IPS-11a (cell line): ENCODE measurements around the gene PLXNA4.

Experiments used
- H3K4me3 ChIP-seq: one replicate; pipeline ENCODE4 v1.5.1; 2013; ENCODE audit warnings: low read depth, low read length, control low read depth

PLXNA4 gene

DNA sequence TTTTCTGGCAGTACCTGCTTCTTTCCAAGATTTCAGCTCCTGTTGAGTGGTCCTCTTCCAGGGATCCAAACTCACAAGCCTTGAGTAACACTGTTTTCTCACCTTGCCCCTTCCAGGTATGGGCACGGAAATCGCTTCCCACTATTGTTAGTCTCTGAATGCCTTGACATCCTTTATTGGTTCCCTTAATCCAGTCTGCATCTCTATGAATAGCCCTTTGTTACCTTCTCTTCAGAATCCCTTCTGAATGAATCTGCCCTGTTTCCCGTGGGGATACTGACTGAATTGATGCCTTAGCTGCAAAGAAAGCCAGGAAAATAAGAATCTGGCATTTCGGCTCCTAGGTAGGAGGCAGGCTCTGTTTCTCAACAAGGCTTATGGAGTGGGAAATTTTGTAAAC, 467.7 kb downstream of the PLXNA4 start:
- no peak overlapping the region for H3K4me3 ChIP-seq

DNA sequence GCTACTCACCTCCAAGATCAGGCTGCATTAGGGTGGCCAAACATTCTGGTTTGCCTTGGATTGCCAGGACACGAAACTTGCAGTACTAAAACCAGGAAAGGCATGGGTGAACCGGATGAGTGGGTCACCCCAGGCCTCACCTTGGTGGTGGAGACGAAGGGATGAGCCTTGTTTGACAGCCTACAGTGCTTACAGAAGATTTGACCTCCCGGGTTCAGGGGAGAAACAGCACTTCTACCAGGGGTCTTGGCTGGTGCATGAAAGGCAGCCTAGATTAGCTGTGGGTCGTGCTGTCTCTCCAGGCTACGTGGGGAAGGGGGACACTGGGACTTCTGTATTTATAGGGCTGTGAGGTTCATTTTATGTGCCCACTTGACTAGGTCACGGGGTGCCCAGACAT, 469.8 kb downstream of the PLXNA4 start:
- H3K4me3 ChIP-seq: no peak overlapping the region

DNA sequence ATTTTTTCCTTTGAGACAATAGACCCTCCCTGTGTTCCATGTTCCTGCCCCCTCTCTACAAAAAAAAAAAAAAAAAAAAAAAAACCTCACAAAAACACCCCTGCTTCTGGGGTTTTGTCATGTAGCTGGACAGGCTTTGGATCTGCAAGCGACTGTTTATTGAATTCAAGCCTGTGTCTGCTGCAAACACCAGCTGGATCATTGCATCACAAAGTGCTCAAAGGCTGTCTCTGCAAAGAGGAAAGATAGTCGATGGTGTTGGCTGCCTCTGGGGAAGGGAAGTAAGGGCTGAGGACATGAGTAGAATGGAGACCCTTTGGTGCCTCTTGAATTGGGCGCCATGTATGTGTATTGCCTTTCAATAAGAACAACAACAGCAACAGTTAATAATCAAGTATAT, 471.2 kb downstream of the PLXNA4 start:
- H3K4me3 ChIP-seq: no peak overlapping the region

DNA sequence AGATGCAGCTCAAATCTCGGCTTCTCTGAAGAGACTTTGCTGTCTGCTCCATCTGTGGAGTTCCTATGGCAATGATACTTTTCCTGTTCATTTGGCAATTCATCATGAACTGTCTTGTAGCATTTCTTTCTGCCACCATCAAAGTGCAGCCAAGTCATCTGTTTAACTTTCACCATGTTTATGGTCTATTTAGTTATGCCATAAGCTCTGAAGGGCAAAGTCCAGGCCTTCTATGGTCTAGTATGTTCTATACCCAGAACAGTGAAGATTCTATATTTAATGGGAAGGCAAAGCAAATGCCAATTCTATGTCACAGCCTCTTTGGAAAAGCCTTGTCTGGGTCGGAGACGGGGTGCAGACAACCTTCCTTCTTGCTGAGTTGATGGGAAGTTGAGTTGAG, 472.6 kb downstream of the PLXNA4 start:
- H3K4me3 ChIP-seq: no peak overlapping the region

DNA sequence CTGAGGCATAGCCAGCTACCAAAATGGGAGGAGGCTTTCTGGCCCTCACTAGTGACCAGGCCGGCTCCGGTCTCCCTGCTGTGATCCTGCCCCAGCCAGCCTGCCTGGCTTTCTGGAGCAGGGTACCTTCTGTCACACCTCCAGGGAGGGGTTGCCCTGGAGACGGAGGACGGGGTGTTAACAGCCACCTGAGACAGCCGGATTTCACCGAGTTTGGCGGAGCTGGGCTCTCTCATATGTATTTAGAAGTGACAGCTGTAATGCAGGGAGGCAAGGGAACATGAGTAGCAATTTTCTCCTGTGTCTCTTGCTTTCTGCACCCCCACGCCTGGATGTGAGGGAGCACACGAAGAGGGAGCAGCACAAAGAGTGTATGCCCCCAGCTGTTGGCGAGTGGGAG, 473.3 kb downstream of the PLXNA4 start:
- no peak overlapping the region for H3K4me3 ChIP-seq

DNA sequence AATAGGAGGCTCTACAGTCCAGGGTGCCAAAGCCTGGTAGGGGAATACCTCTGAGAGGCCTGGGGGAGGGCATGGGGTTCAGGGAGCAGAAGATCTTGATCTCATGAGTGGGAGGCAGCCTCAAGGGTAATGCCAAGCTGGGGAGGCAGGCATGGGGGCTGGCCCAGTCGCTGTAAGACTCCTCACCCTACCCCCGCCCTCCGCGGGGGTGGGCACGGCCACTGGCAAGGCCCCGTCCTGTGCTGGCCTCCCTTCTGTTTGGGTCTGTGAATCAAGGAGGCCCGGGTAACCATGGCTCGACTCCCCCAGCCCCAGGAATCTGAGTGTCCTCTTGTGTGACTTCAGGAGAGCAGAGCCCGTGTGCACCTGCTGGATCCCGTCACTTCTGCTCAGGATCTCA, 473.9 kb downstream of the PLXNA4 start:
- H3K4me3 ChIP-seq: no peak overlapping the region

DNA sequence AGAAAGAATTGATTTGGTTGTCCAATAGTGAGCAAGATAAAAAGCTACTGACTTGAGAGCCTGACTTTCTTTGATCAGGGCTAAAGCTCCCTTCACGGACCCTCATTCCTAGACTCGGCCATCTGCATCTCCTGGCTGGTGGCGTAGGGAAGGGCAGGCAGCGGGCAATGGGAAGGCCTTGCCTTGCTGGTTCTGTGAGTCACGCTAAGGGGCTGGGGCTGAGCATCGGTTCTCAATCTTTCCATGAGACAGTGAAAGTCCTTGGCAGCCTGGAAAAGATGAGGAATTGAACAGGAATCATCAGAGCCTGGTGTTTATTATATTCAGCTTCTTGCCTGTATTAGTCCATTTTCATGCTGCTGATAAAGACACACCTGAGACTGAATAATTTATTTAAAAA, 475.3 kb downstream of the PLXNA4 start:
- H3K4me3 ChIP-seq: no peak overlapping the region

DNA sequence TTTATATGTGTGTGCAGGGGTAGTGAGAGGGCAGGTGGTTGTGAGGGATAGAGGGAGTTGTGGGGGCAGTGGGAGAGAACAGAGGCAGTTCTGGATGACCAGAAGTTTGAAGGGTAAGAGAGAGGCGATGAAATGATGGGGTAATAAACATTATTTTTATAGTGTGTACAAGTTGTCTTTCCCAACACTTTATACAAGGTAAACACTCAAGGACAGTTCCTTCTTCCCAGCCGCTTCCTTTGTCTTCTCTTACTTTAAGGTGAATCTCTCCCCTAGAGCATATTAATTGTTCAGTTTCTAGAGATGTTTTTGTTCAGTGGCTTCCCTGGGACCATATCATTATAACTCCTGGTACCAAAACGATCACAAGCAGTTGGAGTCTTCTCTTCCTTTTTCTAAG, 475.8 kb downstream of the PLXNA4 start:
- H3K4me3 ChIP-seq: no peak overlapping the region

DNA sequence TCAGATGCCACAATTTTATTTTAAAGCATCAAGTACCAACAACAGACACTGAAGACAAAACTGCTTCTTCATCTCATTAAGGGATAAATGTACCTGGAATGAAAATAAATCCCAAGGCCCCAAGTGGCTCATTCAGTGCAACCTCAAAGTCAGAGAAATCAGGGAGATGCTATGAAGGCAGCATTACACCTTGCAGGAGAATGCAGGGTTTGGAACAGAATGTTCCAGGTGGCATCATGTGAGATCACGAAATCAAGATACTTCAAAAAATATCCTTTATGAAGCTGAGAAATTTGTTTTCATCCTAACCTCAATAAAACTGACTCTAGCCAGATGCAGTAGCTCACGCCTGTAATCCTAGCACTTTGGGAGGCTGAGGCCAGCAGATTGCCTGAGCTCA, 477.1 kb downstream of the PLXNA4 start:
- no peak overlapping the region for H3K4me3 ChIP-seq

DNA sequence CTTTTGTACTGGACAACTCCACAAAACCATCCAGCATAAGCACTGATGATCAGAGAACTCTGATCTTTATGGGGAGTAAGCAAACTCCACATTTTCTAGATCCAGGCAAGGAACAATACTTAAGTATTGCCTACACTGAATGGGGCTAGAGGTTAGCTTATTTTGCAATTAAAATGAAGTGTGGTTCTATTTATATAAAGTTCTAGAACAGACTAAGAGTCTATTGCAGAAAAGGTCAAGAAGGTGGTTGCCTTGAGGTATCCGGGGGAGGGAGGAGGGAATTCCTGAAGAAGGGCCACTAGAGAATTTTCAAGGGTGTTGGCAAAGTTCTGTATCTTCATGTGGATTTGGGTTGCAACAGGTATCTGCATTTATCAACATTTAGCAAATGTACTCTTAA, 477.9 kb downstream of the PLXNA4 start:
- no peak overlapping the region for H3K4me3 ChIP-seq

DNA sequence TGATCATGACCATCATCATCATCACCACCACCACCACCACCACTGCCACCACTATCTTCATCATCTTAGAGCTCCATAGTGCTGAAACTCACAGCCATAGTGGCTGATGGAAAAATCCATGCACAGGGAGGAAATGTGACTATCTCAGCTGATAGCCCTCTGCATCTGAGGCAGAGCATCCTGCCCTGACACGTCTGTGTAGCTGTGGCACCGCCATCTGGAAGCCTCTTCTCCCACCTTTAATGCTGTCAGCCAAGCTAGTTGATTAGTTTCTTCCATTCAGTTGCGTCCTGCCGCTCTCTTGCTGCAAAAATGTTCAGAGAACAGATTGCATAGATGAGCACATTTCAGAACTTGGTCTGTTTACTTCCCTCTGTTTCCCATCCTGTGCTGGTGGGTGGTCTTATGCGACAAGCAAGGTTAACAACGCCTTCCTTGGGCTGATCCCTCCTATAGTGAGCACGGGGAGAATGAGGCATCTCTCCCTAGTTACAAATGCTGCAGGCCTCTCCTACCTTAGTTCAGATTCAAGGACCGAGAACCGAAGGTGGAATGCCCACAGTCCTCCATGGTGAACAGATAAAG, 478.6 kb downstream of the PLXNA4 start:
- no peak overlapping the region for H3K4me3 ChIP-seq

DNA sequence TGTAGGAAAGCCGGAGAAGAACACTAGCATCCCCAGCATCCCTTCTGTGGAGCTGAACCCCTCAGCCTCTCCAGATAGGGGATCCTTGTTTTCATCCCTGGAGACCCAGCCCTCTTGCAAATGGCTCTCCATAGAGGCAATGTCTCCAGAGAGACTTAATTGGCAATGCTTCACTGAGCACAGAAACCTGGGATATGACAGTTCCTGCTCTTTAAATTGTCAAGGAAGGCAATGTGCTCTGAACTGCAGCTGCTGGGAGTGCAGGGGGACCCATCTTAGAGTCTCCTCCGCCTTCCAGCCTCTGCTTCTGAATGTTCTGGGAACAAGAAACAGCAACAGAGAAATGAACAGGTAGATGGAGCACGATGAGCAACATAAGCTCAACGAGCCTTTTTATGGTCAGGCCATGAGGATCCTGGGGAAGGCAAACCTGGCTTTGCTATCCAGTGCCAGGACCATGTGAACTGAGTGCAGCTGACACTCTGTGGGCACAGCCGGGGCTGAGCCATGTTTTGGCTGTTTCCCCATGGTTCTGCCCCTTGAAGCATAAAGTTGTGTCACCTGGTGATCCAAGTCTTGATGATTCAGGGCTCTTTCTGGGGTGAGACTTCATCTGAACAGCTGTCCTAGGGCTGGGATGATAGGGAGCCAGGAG, 481.0 kb downstream of the PLXNA4 start:
- H3K4me3 ChIP-seq: no peak overlapping the region

DNA sequence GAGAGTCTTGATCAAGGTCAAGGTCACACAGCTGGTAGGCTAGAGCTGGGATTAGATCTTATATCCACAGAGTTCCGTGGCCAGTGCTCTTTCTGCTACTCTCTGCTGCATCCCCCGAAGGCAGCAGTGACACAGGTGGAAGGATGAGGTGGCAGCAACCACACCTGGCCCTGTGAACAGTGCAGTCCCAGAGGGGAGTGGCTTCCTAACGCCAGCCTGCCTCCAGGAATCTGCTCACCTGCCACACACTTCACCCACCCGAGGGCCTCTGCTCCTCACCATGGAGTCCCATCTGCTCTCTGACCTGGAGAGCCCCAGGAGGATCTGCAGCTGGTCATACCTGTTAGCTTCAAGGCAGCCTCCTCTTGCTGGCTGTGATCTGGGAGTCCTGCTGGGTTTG, 484.2 kb downstream of the PLXNA4 start:
- no peak overlapping the region for H3K4me3 ChIP-seq

DNA sequence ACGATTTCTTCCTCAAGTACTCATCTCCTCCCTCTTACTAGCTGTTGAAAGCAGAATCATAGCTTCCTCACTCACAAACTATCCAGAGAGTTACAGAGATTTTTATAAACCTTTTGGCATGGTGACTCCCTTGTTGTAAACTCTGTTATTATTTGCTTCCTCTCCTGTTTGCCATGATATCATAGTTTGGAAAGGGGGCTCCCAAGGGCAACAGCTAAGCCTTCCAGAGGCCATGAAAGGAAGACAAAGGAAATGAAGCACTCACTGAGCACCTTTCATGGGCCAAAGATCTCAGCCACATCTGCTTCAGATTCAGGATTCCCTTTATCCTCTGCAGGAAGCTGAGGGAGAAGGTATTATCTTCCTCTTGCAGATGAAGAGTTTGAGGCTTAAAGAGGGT, 484.6 kb downstream of the PLXNA4 start:
- no peak overlapping the region for H3K4me3 ChIP-seq

DNA sequence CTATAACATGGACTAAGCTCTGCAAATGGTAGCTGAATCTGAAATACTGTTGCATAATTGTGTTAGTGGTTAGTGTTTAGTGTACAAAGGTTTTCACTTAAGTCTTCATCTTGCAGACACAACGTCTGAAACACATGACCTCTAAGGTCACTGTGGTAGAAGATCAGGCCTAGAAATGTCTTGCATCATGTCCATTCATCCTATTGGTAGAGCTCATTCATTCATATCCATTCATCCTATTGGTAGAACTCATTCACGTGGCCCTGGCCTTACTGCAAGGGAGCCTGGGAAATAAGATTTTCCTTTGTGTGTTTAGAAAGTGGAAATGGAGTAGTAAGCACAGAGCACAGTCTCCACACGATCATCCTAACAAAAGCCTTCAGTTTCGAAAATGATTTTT, 485.8 kb downstream of the PLXNA4 start:
- H3K4me3 ChIP-seq: no peak overlapping the region

DNA sequence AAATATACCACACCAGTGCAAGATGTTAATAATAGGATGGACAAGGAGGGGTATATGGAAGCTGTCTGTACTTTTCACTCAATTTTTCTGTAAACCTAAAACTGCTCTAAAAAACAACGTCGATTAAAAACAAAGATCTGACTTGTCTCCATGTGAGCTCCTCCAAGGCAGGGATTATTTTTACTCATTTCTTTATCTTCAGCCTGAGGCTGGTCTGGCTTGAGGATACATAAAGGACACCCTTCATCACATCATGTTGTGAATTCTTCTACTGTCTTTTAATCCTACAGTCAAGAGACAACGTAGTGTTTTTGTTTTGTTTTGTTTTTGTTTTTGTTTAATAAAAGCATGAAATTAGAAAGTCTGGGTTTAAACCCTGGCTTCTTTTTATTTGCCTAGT, 486.9 kb downstream of the PLXNA4 start:
- H3K4me3 ChIP-seq: no peak overlapping the region

DNA sequence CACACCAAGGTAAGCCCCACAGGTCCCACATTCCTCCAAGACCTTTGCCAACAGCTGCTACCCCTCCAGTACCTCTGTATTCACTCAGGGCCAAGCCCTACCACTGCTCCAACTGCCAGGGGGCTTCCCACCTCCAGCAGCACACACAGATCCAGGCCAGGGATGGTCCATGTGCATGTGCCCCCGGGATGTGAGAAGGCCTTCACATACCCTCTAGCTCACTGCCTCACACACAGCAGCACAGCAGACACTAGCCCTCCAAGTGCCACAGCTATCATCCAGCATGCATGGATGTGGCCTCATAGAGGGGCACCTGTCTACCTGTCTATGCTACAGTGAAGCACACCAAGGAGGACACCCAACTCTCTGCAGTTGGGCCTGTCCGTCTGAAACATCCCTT, 488.8 kb downstream of the PLXNA4 start:
- H3K4me3 ChIP-seq: no peak overlapping the region

DNA sequence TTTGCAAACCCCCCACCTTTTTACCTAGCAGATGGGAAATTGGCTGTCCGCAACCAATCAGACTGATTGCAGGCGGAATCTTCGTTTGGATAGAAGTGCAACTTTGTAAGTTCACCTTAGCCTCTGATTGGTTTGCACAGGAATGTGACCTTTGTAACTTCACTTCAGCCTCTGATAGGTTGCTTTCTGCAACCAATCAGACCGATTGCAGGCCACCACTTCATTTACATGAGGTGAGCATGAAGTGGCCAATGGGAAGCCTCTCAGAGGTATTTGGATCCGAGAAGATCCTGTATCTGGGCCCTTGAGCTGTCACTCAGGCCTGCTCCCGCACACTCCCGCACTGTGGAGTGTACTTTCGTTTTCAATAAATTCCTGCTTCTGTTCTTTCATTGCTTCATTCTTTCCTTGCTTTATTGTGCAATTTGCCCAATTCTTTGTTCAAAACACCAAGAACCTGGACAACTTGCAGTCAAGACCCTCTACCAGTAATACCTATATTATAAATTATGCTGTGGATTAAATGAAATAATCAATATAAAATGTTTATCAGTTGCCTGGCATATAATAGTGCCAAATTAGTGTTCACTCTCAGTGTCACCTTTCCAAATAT, 491.4 kb downstream of the PLXNA4 start:
- H3K4me3 ChIP-seq: no peak overlapping the region

DNA sequence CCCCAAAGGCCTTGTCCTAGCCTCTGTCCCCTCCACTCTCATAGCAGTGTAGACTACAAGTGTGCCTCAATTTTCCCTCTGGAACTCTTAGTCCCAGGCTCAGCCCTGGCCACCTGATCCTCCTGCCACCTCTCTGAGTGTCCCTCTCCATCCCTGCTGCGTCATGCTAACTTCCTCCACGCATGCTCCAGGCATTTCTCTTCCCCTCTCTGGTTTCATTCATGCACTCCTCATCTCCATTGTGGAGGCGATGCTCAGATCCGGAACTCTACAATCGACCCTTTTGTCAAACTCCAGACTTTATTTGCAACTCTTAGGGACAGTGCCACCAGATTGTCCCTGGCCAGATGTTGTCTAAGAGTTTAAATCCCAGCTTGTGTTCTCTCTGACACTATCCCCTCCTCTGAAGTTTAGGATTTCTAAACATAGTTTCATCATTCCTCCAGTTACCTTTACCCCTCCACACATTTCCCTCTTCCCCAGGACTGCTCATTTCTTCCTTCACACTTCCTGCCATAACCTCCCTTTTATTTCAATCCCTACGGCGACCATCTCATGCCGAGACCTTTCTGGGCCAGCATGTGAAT, 492.6 kb downstream of the PLXNA4 start:
- H3K4me3 ChIP-seq: no peak overlapping the region

DNA sequence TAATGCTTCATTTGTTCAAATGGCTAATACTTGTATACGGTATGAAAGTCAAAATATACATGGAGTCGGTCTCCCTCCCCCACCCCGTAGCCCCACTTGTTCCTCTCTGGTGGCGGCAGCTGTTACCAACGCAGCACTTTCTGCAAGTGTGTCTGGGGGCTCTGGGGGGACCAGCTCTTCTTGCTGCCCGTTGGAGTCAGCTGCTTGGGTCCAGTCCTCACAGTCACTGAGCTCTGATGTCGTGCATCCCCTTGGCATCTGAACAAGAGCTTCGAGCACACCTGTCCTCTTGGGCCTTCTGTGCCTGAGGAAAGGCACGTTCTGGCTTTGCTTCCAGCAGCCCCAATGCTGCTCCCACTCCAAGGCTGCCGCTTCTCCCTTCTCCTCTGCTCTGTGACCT, 493.1 kb downstream of the PLXNA4 start:
- no peak overlapping the region for H3K4me3 ChIP-seq

DNA sequence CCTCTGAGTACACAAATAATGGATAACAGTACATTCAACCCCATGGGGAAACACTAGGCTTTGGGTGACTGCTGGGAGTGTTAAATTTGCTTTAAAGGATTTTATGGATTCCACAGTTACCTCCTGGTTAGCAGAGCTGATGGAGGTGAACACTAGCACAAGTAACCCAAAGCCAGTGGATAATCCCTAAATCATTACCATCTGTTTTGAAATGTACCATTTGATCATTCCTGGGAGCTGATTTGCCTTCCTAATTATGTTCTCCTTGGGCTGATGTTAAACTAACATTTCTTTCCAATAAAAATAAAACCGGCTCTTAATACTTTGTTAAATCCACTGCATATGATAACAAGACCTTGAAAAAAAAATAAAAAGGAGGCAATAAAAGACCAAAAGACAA, 493.9 kb downstream of the PLXNA4 start:
- H3K4me3 ChIP-seq: no peak overlapping the region

DNA sequence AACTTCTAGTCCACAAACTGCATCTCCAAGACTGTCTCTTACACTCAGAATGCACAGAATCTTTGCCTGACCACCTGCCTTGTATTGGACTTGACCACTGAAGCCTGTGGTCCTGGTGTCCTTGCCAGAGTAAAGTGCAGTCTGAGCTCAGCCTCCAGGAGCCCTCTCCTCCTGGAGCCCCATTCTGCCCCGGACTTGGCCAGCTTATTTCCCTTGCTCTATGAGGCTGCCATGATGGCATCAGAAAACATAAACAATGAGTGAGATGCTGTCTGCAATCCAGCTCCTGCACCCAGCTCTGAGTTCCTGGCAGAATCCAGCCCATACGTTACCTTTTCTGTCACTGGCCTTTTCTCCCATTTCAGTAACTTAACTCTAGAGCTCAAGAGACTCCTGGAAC, 494.6 kb downstream of the PLXNA4 start:
- no peak overlapping the region for H3K4me3 ChIP-seq
